Measurements from ENCODE around the gene GJA4.

Gene GJA4

DNA sequence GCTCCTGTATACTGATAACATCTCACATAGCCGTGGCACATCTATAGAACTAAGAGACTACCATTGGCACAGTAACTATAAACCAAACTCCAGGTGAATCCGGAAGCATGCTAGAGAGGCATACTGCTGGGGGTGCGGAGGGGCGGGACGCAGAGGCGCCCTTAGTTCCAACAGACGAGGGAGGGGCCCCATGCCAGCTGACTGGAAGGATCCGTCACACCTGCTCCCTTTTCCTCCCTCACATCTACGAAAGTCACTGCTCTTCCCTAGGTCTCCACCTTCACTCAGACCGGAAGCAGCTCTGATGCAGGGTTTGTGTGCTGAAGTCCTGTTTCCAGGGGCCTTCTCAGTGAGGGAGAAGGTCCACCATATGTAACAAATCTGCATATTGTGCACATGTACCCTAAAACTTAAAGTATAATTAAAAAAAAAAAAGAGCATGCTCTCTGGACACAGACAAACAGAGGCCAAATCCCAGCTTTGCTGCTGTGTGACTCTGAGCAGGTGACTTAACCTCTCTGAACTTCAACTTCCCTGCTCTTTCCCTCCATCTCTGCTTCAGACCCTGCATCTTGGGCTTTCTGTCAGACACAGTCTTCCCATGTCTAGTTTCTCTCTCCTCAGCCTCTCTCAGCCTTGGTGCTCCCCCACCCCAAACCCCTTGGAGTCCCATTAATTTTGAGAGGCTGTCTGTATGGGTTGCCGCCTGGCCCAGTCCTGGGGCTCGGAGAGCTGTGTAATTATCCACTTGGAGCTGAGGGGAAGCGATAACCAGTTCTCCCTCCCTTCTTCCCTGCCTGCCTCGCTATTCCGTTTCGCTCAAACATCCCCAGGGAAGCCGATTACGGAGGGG, 45.8 kb upstream of the GJA4 start:
- Histone ChIP-seq H3K27me3 (ENCODE audit: insufficient read depth, poor library complexity, severe bottlenecking) (no peaks in the 10 kb centered on the region), H3K4me3 (ENCODE audit: severe bottlenecking) (no peak overlapping the region), H3K4me1 (ENCODE audit: insufficient read depth, poor library complexity, severe bottlenecking) (no peaks in the 10 kb centered on the region), H3K27ac (ENCODE audit: poor library complexity, severe bottlenecking) (no peak overlapping the region), H3K36me3 (ENCODE audit: low read depth) (no peaks in the 10 kb centered on the region), H3K9me3 (ENCODE audit: severe bottlenecking) (no peaks in the 10 kb centered on the region)
- ATAC-seq (ENCODE audit: low read depth): no peak
- peak; percentile 11 for DNase-seq (ENCODE audit: low spot score)
- TF ChIP-seq, protein P1, sequence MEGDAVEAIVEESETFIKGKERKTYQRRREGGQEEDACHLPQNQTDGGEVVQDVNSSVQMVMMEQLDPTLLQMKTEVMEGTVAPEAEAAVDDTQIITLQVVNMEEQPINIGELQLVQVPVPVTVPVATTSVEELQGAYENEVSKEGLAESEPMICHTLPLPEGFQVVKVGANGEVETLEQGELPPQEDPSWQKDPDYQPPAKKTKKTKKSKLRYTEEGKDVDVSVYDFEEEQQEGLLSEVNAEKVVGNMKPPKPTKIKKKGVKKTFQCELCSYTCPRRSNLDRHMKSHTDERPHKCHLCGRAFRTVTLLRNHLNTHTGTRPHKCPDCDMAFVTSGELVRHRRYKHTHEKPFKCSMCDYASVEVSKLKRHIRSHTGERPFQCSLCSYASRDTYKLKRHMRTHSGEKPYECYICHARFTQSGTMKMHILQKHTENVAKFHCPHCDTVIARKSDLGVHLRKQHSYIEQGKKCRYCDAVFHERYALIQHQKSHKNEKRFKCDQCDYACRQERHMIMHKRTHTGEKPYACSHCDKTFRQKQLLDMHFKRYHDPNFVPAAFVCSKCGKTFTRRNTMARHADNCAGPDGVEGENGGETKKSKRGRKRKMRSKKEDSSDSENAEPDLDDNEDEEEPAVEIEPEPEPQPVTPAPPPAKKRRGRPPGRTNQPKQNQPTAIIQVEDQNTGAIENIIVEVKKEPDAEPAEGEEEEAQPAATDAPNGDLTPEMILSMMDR (IDR thresholded peaks at IDR 0.05; ENCODE audit: poor library complexity, severe bottlenecking): no peak

DNA sequence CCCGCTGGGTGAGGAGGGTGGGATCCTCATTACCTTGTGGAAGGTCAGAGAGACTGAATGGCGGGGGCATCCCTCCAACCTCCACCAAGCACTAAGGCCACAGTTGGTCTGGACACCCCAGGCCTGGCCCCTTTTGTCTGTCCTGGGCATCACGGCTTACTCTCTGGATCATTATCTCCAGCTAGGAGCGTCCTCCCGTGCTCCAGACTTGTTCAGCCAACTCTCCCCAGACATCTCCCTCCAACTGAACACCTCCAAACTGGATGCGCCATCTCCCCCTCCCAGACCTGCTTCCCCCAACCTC, 45.2 kb upstream of the GJA4 start:
- Histone ChIP-seq H3K36me3 (ENCODE audit: low read depth) (no peaks in the 10 kb centered on the region), H3K27me3 (ENCODE audit: insufficient read depth, poor library complexity, severe bottlenecking) (no peaks in the 10 kb centered on the region), H3K27ac (ENCODE audit: poor library complexity, severe bottlenecking) (no peak overlapping the region), H3K9me3 (ENCODE audit: severe bottlenecking) (peaks cover under 1% of the 10 kb centered on the region), H3K4me3 (ENCODE audit: severe bottlenecking) (no peak overlapping the region), H3K4me1 (ENCODE audit: insufficient read depth, poor library complexity, severe bottlenecking) (no peaks in the 10 kb centered on the region)
- no peak for DNase-seq (ENCODE audit: low spot score)
- TF ChIP-seq, protein P1 (IDR thresholded peaks at IDR 0.05; ENCODE audit: poor library complexity, severe bottlenecking): no peak
- ATAC-seq (ENCODE audit: low read depth): no peak

- no peak overlapping the region for H3K4me3 ChIP-seq (ENCODE audit: severe bottlenecking)
- ATAC-seq (ENCODE audit: low read depth) (no peak), DNase-seq (ENCODE audit: low spot score) (no peak)
- no peaks in the 10 kb centered on the region for H3K36me3 ChIP-seq (ENCODE audit: low read depth)
- no peaks in the 10 kb centered on the region for H3K27me3 ChIP-seq (ENCODE audit: insufficient read depth, poor library complexity, severe bottlenecking)
- H3K9me3 ChIP-seq (ENCODE audit: severe bottlenecking): peaks cover 9% of the 10 kb centered on the region
- TF ChIP-seq, protein P1 (IDR thresholded peaks at IDR 0.05; ENCODE audit: poor library complexity, severe bottlenecking): no peak
- no peak overlapping the region for H3K27ac ChIP-seq (ENCODE audit: poor library complexity, severe bottlenecking)
- H3K4me1 ChIP-seq (ENCODE audit: insufficient read depth, poor library complexity, severe bottlenecking): peaks cover 16% of the 10 kb centered on the region
Observed at GRCh38 chr1:34749992-34750391, 42.8 kb upstream of the GJA4 start.

DNA sequence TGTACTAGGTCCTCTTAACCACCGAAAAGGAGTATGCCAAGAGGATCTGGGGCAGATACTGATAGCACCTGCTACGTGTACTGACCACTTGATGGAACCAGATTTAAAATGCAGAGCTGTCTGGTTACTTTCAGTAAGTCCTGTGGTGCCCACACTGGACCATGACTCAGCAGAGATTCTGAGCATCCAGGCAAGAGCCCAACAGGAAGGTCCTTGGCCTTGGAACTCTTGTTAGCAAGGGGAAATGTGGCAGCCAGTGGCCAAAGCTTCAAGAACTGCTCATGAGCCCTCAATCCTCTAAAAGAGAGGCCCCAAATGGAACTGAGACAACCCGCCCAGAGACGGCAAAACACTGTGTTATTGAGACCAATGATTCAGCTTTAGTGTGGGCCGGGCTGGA, 42.2 kb upstream of the GJA4 start:
- Histone ChIP-seq H3K4me3 (ENCODE audit: severe bottlenecking) (no peak overlapping the region), H3K36me3 (ENCODE audit: low read depth) (no peaks in the 10 kb centered on the region), H3K27me3 (ENCODE audit: insufficient read depth, poor library complexity, severe bottlenecking) (no peaks in the 10 kb centered on the region), H3K9me3 (ENCODE audit: severe bottlenecking) (peaks cover 9% of the 10 kb centered on the region), H3K4me1 (ENCODE audit: insufficient read depth, poor library complexity, severe bottlenecking) (peaks cover 16% of the 10 kb centered on the region), H3K27ac (ENCODE audit: poor library complexity, severe bottlenecking) (no peak overlapping the region)
- TF ChIP-seq, protein P1 (IDR thresholded peaks at IDR 0.05; ENCODE audit: poor library complexity, severe bottlenecking): no peak
- DNase-seq (ENCODE audit: low spot score) (no peak), ATAC-seq (ENCODE audit: low read depth) (no peak)

DNA sequence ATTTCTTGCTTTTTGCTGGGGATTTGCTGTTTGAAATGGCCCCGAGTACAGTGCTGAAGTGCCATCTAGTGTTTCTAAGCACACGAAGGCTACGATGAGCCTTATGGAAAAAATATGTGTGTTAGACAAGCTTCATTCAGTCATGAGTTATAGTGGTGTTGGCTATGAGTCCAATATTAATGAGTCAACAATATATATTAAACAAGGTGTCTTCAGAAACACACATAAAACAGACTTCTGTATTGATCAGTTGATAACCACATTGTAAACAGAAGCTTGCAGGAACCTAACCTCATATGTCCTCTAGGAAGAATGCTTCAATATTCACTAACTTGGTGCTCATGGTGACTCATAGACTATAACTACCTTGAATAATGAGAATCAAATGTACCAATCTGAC, 39.6 kb upstream of the GJA4 start:
- TF ChIP-seq, protein P1 (IDR thresholded peaks at IDR 0.05; ENCODE audit: poor library complexity, severe bottlenecking): no peak
- ATAC-seq (ENCODE audit: low read depth): no peak
- H3K4me3 ChIP-seq (ENCODE audit: severe bottlenecking): no peak overlapping the region
- DNase-seq (ENCODE audit: low spot score): no peak
- peak overlapping the region; percentile 98 for H3K27ac ChIP-seq (ENCODE audit: poor library complexity, severe bottlenecking)
- H3K27me3 ChIP-seq (ENCODE audit: insufficient read depth, poor library complexity, severe bottlenecking): no peaks in the 10 kb centered on the region
- H3K4me1 ChIP-seq (ENCODE audit: insufficient read depth, poor library complexity, severe bottlenecking): peaks cover 24% of the 10 kb centered on the region
- H3K36me3 ChIP-seq (ENCODE audit: low read depth): peaks cover 15% of the 10 kb centered on the region
- peaks cover 9% of the 10 kb centered on the region for H3K9me3 ChIP-seq (ENCODE audit: severe bottlenecking)

Data from RWPE2 (cell line).